Fibroblast of pulmonary artery (primary cell): ENCODE measurements around the gene ARHGAP5.

ENCODE experiments used
- DNase-seq: peaks from one replicate; pipeline ENCODE4 v3.0.0-alpha.2; 2010; ENCODE audit warnings: low read depth
- H3K4me3 ChIP-seq: replicated peaks from 2 replicates; pipeline ENCODE4 v1.5.1; 2011; ENCODE audit warnings: low read depth, mild to moderate bottlenecking, control low read depth, low read length, moderate library complexity
- CTCF ChIP-seq: IDR thresholded peaks from 2 replicates; pipeline ENCODE4 v1.5.1; 2011; ENCODE audit warnings: mild to moderate bottlenecking, control low read depth, low read length, inconsistent platforms; ENCODE audit errors: missing control alignments

The ARHGAP5 gene

GRCh38 chr14:32206552-32206951 is 129.4 kb downstream of the ARHGAP5 start:
- no peak for TF ChIP-seq CTCF
- H3K4me3 ChIP-seq = no peak overlapping the region
- DNase-seq = no peak

- H3K4me3 ChIP-seq = no peak overlapping the region
- TF ChIP-seq CTCF = no peak
- no peak for DNase-seq
These were observed 131.4 kb downstream of the ARHGAP5 start for GRCh38 chr14:32208490-32208889.
